ENCODE measurements around the gene FHL1. TPM values are rescaled to one million over a fixed set of nuclear protein-coding genes. Genes with fewer than 3 reads are reported as not detected.

The FHL1 gene
- total RNA-seq, 1 experiment from 2014 or later = 20.0 TPM

DNA sequence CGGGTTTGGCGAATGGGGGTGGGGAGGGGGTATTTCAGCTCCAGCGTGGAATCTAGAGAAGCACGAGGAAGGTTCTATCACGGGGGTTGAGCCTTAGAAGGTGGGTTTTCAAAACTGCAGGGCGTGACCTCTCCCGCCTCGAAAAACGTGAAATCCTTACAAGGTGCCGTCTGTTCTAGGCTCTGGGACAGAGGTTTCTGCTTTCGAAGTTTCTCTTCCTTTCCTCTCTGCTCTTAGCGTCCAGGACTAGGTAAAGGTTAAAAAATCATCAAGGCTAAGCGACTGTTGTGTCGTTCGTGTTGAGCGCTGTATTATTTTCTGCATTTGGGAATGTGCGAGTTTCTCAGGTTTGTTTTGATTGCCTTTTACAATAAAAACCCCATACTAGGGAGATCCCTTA lies 1.1 kb downstream of the FHL1 start:
- TF ChIP-seq, protein P1, sequence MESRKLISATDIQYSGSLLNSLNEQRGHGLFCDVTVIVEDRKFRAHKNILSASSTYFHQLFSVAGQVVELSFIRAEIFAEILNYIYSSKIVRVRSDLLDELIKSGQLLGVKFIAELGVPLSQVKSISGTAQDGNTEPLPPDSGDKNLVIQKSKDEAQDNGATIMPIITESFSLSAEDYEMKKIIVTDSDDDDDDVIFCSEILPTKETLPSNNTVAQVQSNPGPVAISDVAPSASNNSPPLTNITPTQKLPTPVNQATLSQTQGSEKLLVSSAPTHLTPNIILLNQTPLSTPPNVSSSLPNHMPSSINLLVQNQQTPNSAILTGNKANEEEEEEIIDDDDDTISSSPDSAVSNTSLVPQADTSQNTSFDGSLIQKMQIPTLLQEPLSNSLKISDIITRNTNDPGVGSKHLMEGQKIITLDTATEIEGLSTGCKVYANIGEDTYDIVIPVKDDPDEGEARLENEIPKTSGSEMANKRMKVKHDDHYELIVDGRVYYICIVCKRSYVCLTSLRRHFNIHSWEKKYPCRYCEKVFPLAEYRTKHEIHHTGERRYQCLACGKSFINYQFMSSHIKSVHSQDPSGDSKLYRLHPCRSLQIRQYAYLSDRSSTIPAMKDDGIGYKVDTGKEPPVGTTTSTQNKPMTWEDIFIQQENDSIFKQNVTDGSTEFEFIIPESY (IDR thresholded peaks at IDR 0.05; ENCODE audit: extremely low read depth, insufficient replicate concordance, low read length) = no peak
- TF ChIP-seq ELF1 (IDR thresholded peaks at IDR 0.05; ENCODE audit: borderline replicate concordance, low read depth) (no peak), POLR2A (IDR thresholded peaks at IDR 0.05; ENCODE audit: borderline replicate concordance, extremely low read depth, insufficient read depth, insufficient read length) (no peak), CBX3 (IDR thresholded peaks at IDR 0.05; ENCODE audit: low read depth) (no peak)
- TF ChIP-seq, protein P2, sequence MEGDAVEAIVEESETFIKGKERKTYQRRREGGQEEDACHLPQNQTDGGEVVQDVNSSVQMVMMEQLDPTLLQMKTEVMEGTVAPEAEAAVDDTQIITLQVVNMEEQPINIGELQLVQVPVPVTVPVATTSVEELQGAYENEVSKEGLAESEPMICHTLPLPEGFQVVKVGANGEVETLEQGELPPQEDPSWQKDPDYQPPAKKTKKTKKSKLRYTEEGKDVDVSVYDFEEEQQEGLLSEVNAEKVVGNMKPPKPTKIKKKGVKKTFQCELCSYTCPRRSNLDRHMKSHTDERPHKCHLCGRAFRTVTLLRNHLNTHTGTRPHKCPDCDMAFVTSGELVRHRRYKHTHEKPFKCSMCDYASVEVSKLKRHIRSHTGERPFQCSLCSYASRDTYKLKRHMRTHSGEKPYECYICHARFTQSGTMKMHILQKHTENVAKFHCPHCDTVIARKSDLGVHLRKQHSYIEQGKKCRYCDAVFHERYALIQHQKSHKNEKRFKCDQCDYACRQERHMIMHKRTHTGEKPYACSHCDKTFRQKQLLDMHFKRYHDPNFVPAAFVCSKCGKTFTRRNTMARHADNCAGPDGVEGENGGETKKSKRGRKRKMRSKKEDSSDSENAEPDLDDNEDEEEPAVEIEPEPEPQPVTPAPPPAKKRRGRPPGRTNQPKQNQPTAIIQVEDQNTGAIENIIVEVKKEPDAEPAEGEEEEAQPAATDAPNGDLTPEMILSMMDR (IDR thresholded peaks at IDR 0.05 in 2 of 3, conservative IDR thresholded peaks at IDR 0.05 in 1 of 3; ENCODE audit: borderline replicate concordance in 1 of 3, insufficient read depth in 1 of 3, low read depth in 2 of 3, low read length in 2 of 3) = no peak
- Histone ChIP-seq H3K9me3 (ENCODE audit: control insufficient read depth in 1 of 2, insufficient read depth in 1 of 2, low read depth in 1 of 2, low read length in 2 of 2) (no peaks in the 10 kb centered on the region), H4K20me1 (ENCODE audit: insufficient read depth) (no peaks in the 10 kb centered on the region), H3K4me1 (ENCODE audit: control insufficient read depth in 1 of 2, insufficient read depth in 2 of 2, low read length in 2 of 2) (peaks cover 0 to 3% of the 10 kb centered on the region in 2 experiments; a peak in 1 of 4 replicates), H3K27me3 (ENCODE audit: insufficient read depth, low read length) (no peaks in the 10 kb centered on the region), H3K9me2 (ENCODE audit: insufficient read depth) (no peaks in the 10 kb centered on the region), H2AFZ (ENCODE audit: low read depth, low read length, poor library complexity, severe bottlenecking) (no peak overlapping the region), H3K4me2 (ENCODE audit: low read length) (no peak overlapping the region), H3K79me2 (ENCODE audit: insufficient read depth, low read length) (no peaks in the 10 kb centered on the region), H3K9ac (ENCODE audit: low read length) (no peak overlapping the region), H3K36me3 (ENCODE audit: control insufficient read depth in 1 of 2, insufficient read depth in 2 of 2, low read length in 2 of 2) (no peaks in the 10 kb centered on the region), H3K4me3 (replicated peaks in 1 of 2; ENCODE audit: low read depth in 1 of 2, low read length in 2 of 2) (no peak overlapping the region), H3K27ac (ENCODE audit: low read depth, low read length) (no peak overlapping the region)
- ChIA-PET POLR2A (no interaction called here), RAD21 (ENCODE audit: low non-redundant PET in 1 of 2, low total read pairs in 2 of 2, uncharacterized antibody in 2 of 2, unreplicated experiment in 2 of 2) (no interaction called here), CTCF (no interaction called here)
- ATAC-seq (no peak), DNase-seq (ENCODE audit: low read depth, low spot score) (no peak)
- BruUV-seq (replicated peaks) = TSS peak; percentile 69
- intact Hi-C loops (cut with micrococcal nuclease) = no loop called here

DNA sequence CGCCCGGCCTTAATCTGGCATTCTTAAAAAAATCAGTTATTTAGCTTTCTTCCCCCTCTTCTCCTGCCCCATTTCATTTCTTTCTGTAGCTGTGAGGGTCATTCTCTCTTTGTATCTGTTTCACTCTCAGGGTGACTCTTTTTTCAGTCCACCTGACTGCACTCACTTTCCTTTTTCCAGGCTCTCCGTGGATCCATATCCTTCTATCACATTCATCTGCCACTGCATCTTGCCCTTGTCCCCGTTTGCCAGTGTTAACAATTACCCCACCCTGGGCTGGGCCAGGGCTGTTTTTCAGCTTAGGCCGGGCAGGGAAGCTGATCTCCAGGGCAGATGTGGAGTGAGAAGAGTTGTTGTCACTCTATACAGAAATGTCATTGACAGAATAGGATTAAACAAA lies 7.7 kb downstream of the FHL1 start:
- H3K4me3 ChIP-seq (replicated peaks in 1 of 2; ENCODE audit: low read depth in 1 of 2, low read length in 2 of 2) = no peak overlapping the region
- no peak overlapping the region for H3K9ac ChIP-seq (ENCODE audit: low read length)
- TF ChIP-seq, protein P1 (IDR thresholded peaks at IDR 0.05; ENCODE audit: extremely low read depth, insufficient replicate concordance, low read length) = no peak
- TF ChIP-seq YY1 (IDR thresholded peaks at IDR 0.05; ENCODE audit: extremely low read depth, insufficient replicate concordance, low read depth, low read length) (no peak), POLR2A (IDR thresholded peaks at IDR 0.05; ENCODE audit: borderline replicate concordance, extremely low read depth, insufficient read depth, insufficient read length) (no peak), JUND (IDR thresholded peaks at IDR 0.05) (no peak), POLR2AphosphoS5 (IDR thresholded peaks at IDR 0.05; ENCODE audit: low read depth, low read length) (no peak), CEBPB (IDR thresholded peaks at IDR 0.05; ENCODE audit: low read depth) (no peak)
- TF ChIP-seq, protein P3, sequence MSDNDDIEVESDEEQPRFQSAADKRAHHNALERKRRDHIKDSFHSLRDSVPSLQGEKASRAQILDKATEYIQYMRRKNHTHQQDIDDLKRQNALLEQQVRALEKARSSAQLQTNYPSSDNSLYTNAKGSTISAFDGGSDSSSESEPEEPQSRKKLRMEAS (IDR thresholded peaks at IDR 0.05) = no peak
- TF ChIP-seq, protein P2 (IDR thresholded peaks at IDR 0.05 in 2 of 3, conservative IDR thresholded peaks at IDR 0.05 in 1 of 3; ENCODE audit: borderline replicate concordance in 1 of 3, insufficient read depth in 1 of 3, low read depth in 2 of 3, low read length in 2 of 3) = no peak
- H3K27me3 ChIP-seq (ENCODE audit: insufficient read depth, low read length) = no peaks in the 10 kb centered on the region
- no peaks in the 10 kb centered on the region for H3K79me2 ChIP-seq (ENCODE audit: insufficient read depth, low read length)
- no peaks in the 10 kb centered on the region for H3K36me3 ChIP-seq (ENCODE audit: control insufficient read depth in 1 of 2, insufficient read depth in 2 of 2, low read length in 2 of 2)
- H2AFZ ChIP-seq (ENCODE audit: low read depth, low read length, poor library complexity, severe bottlenecking) = no peak overlapping the region
- no peaks in the 10 kb centered on the region for H3K9me3 ChIP-seq (ENCODE audit: control insufficient read depth in 1 of 2, insufficient read depth in 1 of 2, low read depth in 1 of 2, low read length in 2 of 2)
- H3K4me2 ChIP-seq (ENCODE audit: low read length) = no peak overlapping the region
- DNase-seq (ENCODE audit: low read depth, low spot score) (no peak), ATAC-seq (no peak)
- CTCF ChIA-PET = no interaction called here
- POLR2A ChIA-PET = no interaction called here
- no peaks in the 10 kb centered on the region for H3K4me1 ChIP-seq (ENCODE audit: control insufficient read depth in 1 of 2, insufficient read depth in 2 of 2, low read length in 2 of 2)
- intact Hi-C loops (cut with micrococcal nuclease) = no loop called here
- no peaks in the 10 kb centered on the region for H4K20me1 ChIP-seq (ENCODE audit: insufficient read depth)
- no peaks in the 10 kb centered on the region for H3K9me2 ChIP-seq (ENCODE audit: insufficient read depth)
- RAD21 ChIA-PET (ENCODE audit: low non-redundant PET in 1 of 2, low total read pairs in 2 of 2, uncharacterized antibody in 2 of 2, unreplicated experiment in 2 of 2) = no interaction called here
- no peak overlapping the region for H3K27ac ChIP-seq (ENCODE audit: low read depth, low read length)
- no TSS peak for BruUV-seq (replicated peaks)
